Progenitor cell of endocrine pancreas (in vitro differentiated cells): ENCODE measurements around the gene MX1. TPM values are rescaled to one million over a fixed set of nuclear protein-coding genes. Genes with fewer than 3 reads are reported as not detected.

ENCODE experiments used
- DNase-seq: peaks from one replicate; pipeline ENCODE4 v3.0.0; 2021; ENCODE audit warnings: low spot score; ENCODE audit not compliant: unreplicated experiment
- H3K27ac Mint-ChIP-seq: 2 replicates; pipeline ENCODE4 v1.8.0; 2021; ENCODE audit warnings: mild to moderate bottlenecking, moderate library complexity, mixed read lengths
- H3K27me3 Mint-ChIP-seq: 2 replicates; pipeline ENCODE4 v1.8.0; 2021; ENCODE audit warnings: mixed read lengths
- H3K36me3 Mint-ChIP-seq: 2 replicates; pipeline ENCODE4 v1.8.0; 2022; ENCODE audit warnings: mixed read lengths; ENCODE audit not compliant: insufficient read depth
- H3K4me1 Mint-ChIP-seq: 2 replicates; pipeline ENCODE4 v1.8.0; 2021; ENCODE audit warnings: low read depth, mixed read lengths
- H3K4me3 Mint-ChIP-seq: 2 replicates; pipeline ENCODE4 v1.8.0; 2021; ENCODE audit warnings: low read depth, mild to moderate bottlenecking, moderate library complexity, mixed read lengths
- H3K9me3 Mint-ChIP-seq: 2 replicates; pipeline ENCODE4 v1.8.0; 2021; ENCODE audit warnings: low read depth, mixed read lengths
- total RNA-seq: library from RNA; stranded (reverse); gene quantifications from 2 replicates; pipeline ENCODE4 v1.2.1, GENCODE V29; 2021
- TF ChIP-seq, protein P1 (sequence below): fragments of 200-600 bp; sonication (generic); IDR thresholded peaks from one replicate; pipeline ENCODE4 v1.5.0; 2021; ENCODE audit warnings: antibody characterized with exemption, mild to moderate bottlenecking; ENCODE audit not compliant: unreplicated experiment

Gene MX1
- total RNA-seq, 1 donor from 2014 or later: 2.1 TPM

- no peaks in the 10 kb centered on the region for H3K9me3 Mint-ChIP-seq
- TF ChIP-seq, protein P1, sequence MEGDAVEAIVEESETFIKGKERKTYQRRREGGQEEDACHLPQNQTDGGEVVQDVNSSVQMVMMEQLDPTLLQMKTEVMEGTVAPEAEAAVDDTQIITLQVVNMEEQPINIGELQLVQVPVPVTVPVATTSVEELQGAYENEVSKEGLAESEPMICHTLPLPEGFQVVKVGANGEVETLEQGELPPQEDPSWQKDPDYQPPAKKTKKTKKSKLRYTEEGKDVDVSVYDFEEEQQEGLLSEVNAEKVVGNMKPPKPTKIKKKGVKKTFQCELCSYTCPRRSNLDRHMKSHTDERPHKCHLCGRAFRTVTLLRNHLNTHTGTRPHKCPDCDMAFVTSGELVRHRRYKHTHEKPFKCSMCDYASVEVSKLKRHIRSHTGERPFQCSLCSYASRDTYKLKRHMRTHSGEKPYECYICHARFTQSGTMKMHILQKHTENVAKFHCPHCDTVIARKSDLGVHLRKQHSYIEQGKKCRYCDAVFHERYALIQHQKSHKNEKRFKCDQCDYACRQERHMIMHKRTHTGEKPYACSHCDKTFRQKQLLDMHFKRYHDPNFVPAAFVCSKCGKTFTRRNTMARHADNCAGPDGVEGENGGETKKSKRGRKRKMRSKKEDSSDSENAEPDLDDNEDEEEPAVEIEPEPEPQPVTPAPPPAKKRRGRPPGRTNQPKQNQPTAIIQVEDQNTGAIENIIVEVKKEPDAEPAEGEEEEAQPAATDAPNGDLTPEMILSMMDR: no peak
- H3K27me3 Mint-ChIP-seq: peaks cover 23% of the 10 kb centered on the region
- H3K4me1 Mint-ChIP-seq: no peaks in the 10 kb centered on the region
- no peaks in the 10 kb centered on the region for H3K36me3 Mint-ChIP-seq
- no peak overlapping the region for H3K27ac Mint-ChIP-seq
- no peak for DNase-seq
- no peak overlapping the region for H3K4me3 Mint-ChIP-seq
Measured at GRCh38 chr21:41396558-41397075, 29.4 kb upstream of the MX1 start.

DNA sequence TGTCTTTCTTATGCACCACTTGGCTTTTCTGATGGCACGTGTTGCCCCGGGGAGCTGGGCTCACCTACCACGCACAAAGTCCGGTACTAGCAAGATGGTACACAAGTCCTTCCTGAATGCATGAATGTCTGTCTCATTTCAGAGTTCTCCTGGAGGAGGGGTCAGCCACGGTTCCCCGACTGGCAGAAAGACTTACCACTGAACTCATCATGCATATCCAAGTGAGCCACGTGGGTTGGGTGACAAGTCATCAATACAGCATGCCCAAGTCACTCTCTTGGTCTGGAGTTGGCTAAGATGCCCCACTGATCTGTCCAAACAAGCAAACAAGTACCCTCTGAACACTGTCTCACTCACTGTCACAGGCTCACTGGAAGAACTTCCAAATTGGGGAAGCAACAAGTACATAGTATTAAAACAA lies 28.6 kb upstream of the MX1 start:
- Mint-ChIP-seq H3K4me1 (no peaks in the 10 kb centered on the region), H3K9me3 (no peaks in the 10 kb centered on the region), H3K4me3 (no peak overlapping the region), H3K27me3 (peaks cover 23% of the 10 kb centered on the region), H3K27ac (no peak overlapping the region), H3K36me3 (no peaks in the 10 kb centered on the region)
- DNase-seq: no peak
- TF ChIP-seq, protein P1: no peak

GRCh38 chr21:41398251-41398650 lies 27.8 kb upstream of the MX1 start:
- Mint-ChIP-seq H3K4me1 (no peaks in the 10 kb centered on the region), H3K4me3 (no peak overlapping the region), H3K27ac (no peak overlapping the region), H3K9me3 (no peaks in the 10 kb centered on the region), H3K36me3 (no peaks in the 10 kb centered on the region), H3K27me3 (peaks cover 23% of the 10 kb centered on the region)
- TF ChIP-seq, protein P1: no peak
- DNase-seq: no peak

- Mint-ChIP-seq H3K27ac (no peak overlapping the region), H3K36me3 (no peaks in the 10 kb centered on the region), H3K27me3 (peaks cover 18% of the 10 kb centered on the region), H3K9me3 (no peaks in the 10 kb centered on the region), H3K4me3 (no peak overlapping the region), H3K4me1 (no peaks in the 10 kb centered on the region)
- no peak for DNase-seq
- TF ChIP-seq, protein P1: no peak
Measured at GRCh38 chr21:41398831-41399230, 27.2 kb upstream of the MX1 start.

DNA sequence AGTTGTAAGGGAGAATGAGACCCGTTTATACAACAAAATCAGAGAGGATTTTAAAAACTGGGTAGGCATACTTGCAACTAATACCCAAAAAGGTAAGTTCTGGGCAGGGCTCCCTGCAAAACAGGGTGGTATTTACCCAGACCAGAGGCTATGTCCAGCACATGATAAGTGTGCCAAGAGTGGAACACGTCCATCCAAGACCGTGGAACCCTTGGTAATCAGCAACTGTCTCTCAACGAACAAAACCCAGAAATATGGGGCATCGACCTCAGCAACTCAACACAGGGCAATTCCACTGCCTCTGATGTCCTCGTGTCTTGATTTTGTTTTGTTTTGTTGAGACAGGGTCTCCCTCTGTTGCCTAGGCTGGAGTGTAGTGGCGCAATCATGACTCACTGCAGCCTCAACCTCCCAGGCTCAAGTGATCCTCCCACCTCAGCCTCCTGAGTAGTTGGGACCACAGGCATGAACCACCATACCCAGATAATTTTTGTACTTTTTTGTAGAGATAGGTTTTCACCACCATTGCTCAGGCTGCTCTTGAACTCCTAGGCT lies 26.7 kb upstream of the MX1 start:
- peaks cover 13% of the 10 kb centered on the region for H3K27me3 Mint-ChIP-seq
- H3K27ac Mint-ChIP-seq: no peak overlapping the region
- H3K4me1 Mint-ChIP-seq: peaks cover under 1% of the 10 kb centered on the region
- TF ChIP-seq, protein P1: no peak
- no peak for DNase-seq
- H3K4me3 Mint-ChIP-seq: no peak overlapping the region
- no peaks in the 10 kb centered on the region for H3K9me3 Mint-ChIP-seq
- H3K36me3 Mint-ChIP-seq: no peaks in the 10 kb centered on the region
